COR-L47 (cell line): ENCODE results near the gene BABAM2.
"Not testable (repeated sequence)": the region's sequence is repeated elsewhere in the genome, so short reads cannot be mapped to it uniquely, and the experiment has no call there.

Source experiments
- DNase-seq: peaks from one replicate; lab custom pipeline; 2025; lab: John Stamatoyannopoulos, UW

BABAM2 gene

GRCh38 chr2:28332696-28333095 is 442.2 kb downstream of the BABAM2 start:
- no peak for DNase-seq

GRCh38 chr2:28333606-28334526 is 443.3 kb downstream of the BABAM2 start:
- DNase-seq, result no peak

GRCh38 chr2:28334527-28334894 is 444.0 kb downstream of the BABAM2 start:
- no peak for DNase-seq

- not testable (repeated sequence) for DNase-seq
Measured at GRCh38 chr2:28335265-28335664, 444.7 kb downstream of the BABAM2 start.

GRCh38 chr2:28335666-28336065 is 445.1 kb downstream of the BABAM2 start:
- DNase-seq, result no peak

GRCh38 chr2:28336264-28336980 is 445.9 kb downstream of the BABAM2 start:
- DNase-seq, result no peak

- no peak for DNase-seq
Measured at GRCh38 chr2:28336982-28337627, 446.6 kb downstream of the BABAM2 start.

GRCh38 chr2:28338046-28338817 is 447.7 kb downstream of the BABAM2 start:
- DNase-seq, result no peak

GRCh38 chr2:28338831-28339321 is 448.3 kb downstream of the BABAM2 start:
- no peak for DNase-seq

GRCh38 chr2:28339516-28340175 is 449.1 kb downstream of the BABAM2 start:
- DNase-seq, result no peak

- no peak for DNase-seq
Measured at GRCh38 chr2:28340312-28341202, 450.0 kb downstream of the BABAM2 start.

- DNase-seq, result no peak
Measured at GRCh38 chr2:28341208-28341891, 450.8 kb downstream of the BABAM2 start.

GRCh38 chr2:28342081-28342967 is 451.8 kb downstream of the BABAM2 start:
- DNase-seq, result no peak

- no peak for DNase-seq
Measured at GRCh38 chr2:28343184-28343942, 452.8 kb downstream of the BABAM2 start.

GRCh38 chr2:28343971-28344715 is 453.6 kb downstream of the BABAM2 start:
- DNase-seq, result no peak

- no peak for DNase-seq
Measured at GRCh38 chr2:28344756-28345373, 454.3 kb downstream of the BABAM2 start.

- DNase-seq, result no peak
Measured at GRCh38 chr2:28345619-28346018, 455.1 kb downstream of the BABAM2 start.
